Measurements from ENCODE around the gene NALCN.

NALCN gene

GRCh38 chr13:101346161-101346560 lies 70.1 kb downstream of the NALCN start:
- Histone ChIP-seq H3K9me3 (ENCODE audit: insufficient read depth, low read length) (no peaks in the 10 kb centered on the region), H3K36me3 (ENCODE audit: insufficient read depth, insufficient read length, low read length) (no peaks in the 10 kb centered on the region), H3K27me3 (ENCODE audit: insufficient read depth, insufficient read length) (no peaks in the 10 kb centered on the region), H3K4me3 (ENCODE audit: insufficient read length, low read depth) (no peak overlapping the region), H3K9ac (ENCODE audit: insufficient read length, low read depth) (no peak overlapping the region), H3K4me1 (ENCODE audit: insufficient read depth, insufficient read length) (no peaks in the 10 kb centered on the region)
- no peak for TF ChIP-seq SUZ12 (IDR thresholded peaks at IDR 0.05; ENCODE audit: extremely low read depth, insufficient read depth, insufficient read length)
- TF ChIP-seq ZNF274 (IDR thresholded peaks at IDR 0.05; ENCODE audit: low read depth, low read length) = no peak
- TF ChIP-seq YY1 (IDR thresholded peaks at IDR 0.05; ENCODE audit: insufficient read depth, insufficient read length) = no peak
- no peak for DNase-seq (ENCODE audit: low read depth, low spot score)

GRCh38 chr13:101343128-101343787 lies 73.0 kb downstream of the NALCN start:
- no peaks in the 10 kb centered on the region for H3K36me3 ChIP-seq (ENCODE audit: insufficient read depth, insufficient read length, low read length)
- H3K4me3 ChIP-seq (ENCODE audit: insufficient read length, low read depth) = no peak overlapping the region
- TF ChIP-seq ZNF274 (IDR thresholded peaks at IDR 0.05; ENCODE audit: low read depth, low read length) = no peak
- no peak for TF ChIP-seq YY1 (IDR thresholded peaks at IDR 0.05; ENCODE audit: insufficient read depth, insufficient read length)
- no peak for TF ChIP-seq SUZ12 (IDR thresholded peaks at IDR 0.05; ENCODE audit: extremely low read depth, insufficient read depth, insufficient read length)
- H3K4me1 ChIP-seq (ENCODE audit: insufficient read depth, insufficient read length) = no peaks in the 10 kb centered on the region
- H3K27me3 ChIP-seq (ENCODE audit: insufficient read depth, insufficient read length) = no peaks in the 10 kb centered on the region
- DNase-seq (ENCODE audit: low read depth, low spot score) = no peak
- H3K9ac ChIP-seq (ENCODE audit: insufficient read length, low read depth) = no peak overlapping the region
- no peaks in the 10 kb centered on the region for H3K9me3 ChIP-seq (ENCODE audit: insufficient read depth, low read length)

- TF ChIP-seq SUZ12 (IDR thresholded peaks at IDR 0.05; ENCODE audit: extremely low read depth, insufficient read depth, insufficient read length) (no peak), ZNF274 (IDR thresholded peaks at IDR 0.05; ENCODE audit: low read depth, low read length) (no peak), YY1 (IDR thresholded peaks at IDR 0.05; ENCODE audit: insufficient read depth, insufficient read length) (no peak)
- Histone ChIP-seq H3K4me3 (ENCODE audit: insufficient read length, low read depth) (no peak overlapping the region), H3K4me1 (ENCODE audit: insufficient read depth, insufficient read length) (no peaks in the 10 kb centered on the region), H3K27me3 (ENCODE audit: insufficient read depth, insufficient read length) (no peaks in the 10 kb centered on the region), H3K9ac (ENCODE audit: insufficient read length, low read depth) (no peak overlapping the region), H3K36me3 (ENCODE audit: insufficient read depth, insufficient read length, low read length) (no peaks in the 10 kb centered on the region), H3K9me3 (ENCODE audit: insufficient read depth, low read length) (no peaks in the 10 kb centered on the region)
- no peak for DNase-seq (ENCODE audit: low read depth, low spot score)
Observed at GRCh38 chr13:101341464-101341863, 74.8 kb downstream of the NALCN start.

- DNase-seq (ENCODE audit: low read depth, low spot score) = no peak
- no peak overlapping the region for H3K9ac ChIP-seq (ENCODE audit: insufficient read length, low read depth)
- H3K4me3 ChIP-seq (ENCODE audit: insufficient read length, low read depth) = no peak overlapping the region
- no peak for TF ChIP-seq ZNF274 (IDR thresholded peaks at IDR 0.05; ENCODE audit: low read depth, low read length)
- TF ChIP-seq SUZ12 (IDR thresholded peaks at IDR 0.05; ENCODE audit: extremely low read depth, insufficient read depth, insufficient read length) = no peak
- no peak for TF ChIP-seq YY1 (IDR thresholded peaks at IDR 0.05; ENCODE audit: insufficient read depth, insufficient read length)
- H3K27me3 ChIP-seq (ENCODE audit: insufficient read depth, insufficient read length) = no peaks in the 10 kb centered on the region
- no peaks in the 10 kb centered on the region for H3K4me1 ChIP-seq (ENCODE audit: insufficient read depth, insufficient read length)
- no peaks in the 10 kb centered on the region for H3K36me3 ChIP-seq (ENCODE audit: insufficient read depth, insufficient read length, low read length)
- no peaks in the 10 kb centered on the region for H3K9me3 ChIP-seq (ENCODE audit: insufficient read depth, low read length)
Observed at GRCh38 chr13:101339202-101339601, 77.1 kb downstream of the NALCN start.

GRCh38 chr13:101332583-101332982 lies 83.7 kb downstream of the NALCN start:
- TF ChIP-seq ZNF274 (IDR thresholded peaks at IDR 0.05; ENCODE audit: low read depth, low read length) = no peak
- TF ChIP-seq SUZ12 (IDR thresholded peaks at IDR 0.05; ENCODE audit: extremely low read depth, insufficient read depth, insufficient read length) = no peak
- TF ChIP-seq YY1 (IDR thresholded peaks at IDR 0.05; ENCODE audit: insufficient read depth, insufficient read length) = no peak
- H3K9me3 ChIP-seq (ENCODE audit: insufficient read depth, low read length) = no peaks in the 10 kb centered on the region
- no peak overlapping the region for H3K9ac ChIP-seq (ENCODE audit: insufficient read length, low read depth)
- H3K4me3 ChIP-seq (ENCODE audit: insufficient read length, low read depth) = no peak overlapping the region
- H3K27me3 ChIP-seq (ENCODE audit: insufficient read depth, insufficient read length) = no peaks in the 10 kb centered on the region
- no peaks in the 10 kb centered on the region for H3K4me1 ChIP-seq (ENCODE audit: insufficient read depth, insufficient read length)
- no peaks in the 10 kb centered on the region for H3K36me3 ChIP-seq (ENCODE audit: insufficient read depth, insufficient read length, low read length)
- no peak for DNase-seq (ENCODE audit: low read depth, low spot score)

- no peaks in the 10 kb centered on the region for H3K4me1 ChIP-seq (ENCODE audit: insufficient read depth, insufficient read length)
- H3K9ac ChIP-seq (ENCODE audit: insufficient read length, low read depth) = no peak overlapping the region
- no peaks in the 10 kb centered on the region for H3K36me3 ChIP-seq (ENCODE audit: insufficient read depth, insufficient read length, low read length)
- DNase-seq (ENCODE audit: low read depth, low spot score) = no peak
- no peaks in the 10 kb centered on the region for H3K27me3 ChIP-seq (ENCODE audit: insufficient read depth, insufficient read length)
- no peak for TF ChIP-seq SUZ12 (IDR thresholded peaks at IDR 0.05; ENCODE audit: extremely low read depth, insufficient read depth, insufficient read length)
- TF ChIP-seq YY1 (IDR thresholded peaks at IDR 0.05; ENCODE audit: insufficient read depth, insufficient read length) = no peak
- TF ChIP-seq ZNF274 (IDR thresholded peaks at IDR 0.05; ENCODE audit: low read depth, low read length) = no peak
- no peak overlapping the region for H3K4me3 ChIP-seq (ENCODE audit: insufficient read length, low read depth)
- H3K9me3 ChIP-seq (ENCODE audit: insufficient read depth, low read length) = no peaks in the 10 kb centered on the region
Observed at GRCh38 chr13:101331731-101332130, 84.6 kb downstream of the NALCN start.

- Histone ChIP-seq H3K36me3 (ENCODE audit: insufficient read depth, insufficient read length, low read length) (no peaks in the 10 kb centered on the region), H3K4me3 (ENCODE audit: insufficient read length, low read depth) (no peak overlapping the region), H3K27me3 (ENCODE audit: insufficient read depth, insufficient read length) (no peaks in the 10 kb centered on the region), H3K4me1 (ENCODE audit: insufficient read depth, insufficient read length) (no peaks in the 10 kb centered on the region), H3K9ac (ENCODE audit: insufficient read length, low read depth) (no peak overlapping the region), H3K9me3 (ENCODE audit: insufficient read depth, low read length) (no peaks in the 10 kb centered on the region)
- TF ChIP-seq YY1 (IDR thresholded peaks at IDR 0.05; ENCODE audit: insufficient read depth, insufficient read length) (no peak), ZNF274 (IDR thresholded peaks at IDR 0.05; ENCODE audit: low read depth, low read length) (no peak), SUZ12 (IDR thresholded peaks at IDR 0.05; ENCODE audit: extremely low read depth, insufficient read depth, insufficient read length) (no peak)
- no peak for DNase-seq (ENCODE audit: low read depth, low spot score)
Observed at GRCh38 chr13:101327871-101328270, 88.4 kb downstream of the NALCN start.
